Measurements from ENCODE around the gene STARD8. TPM values are rescaled to one million over a fixed set of nuclear protein-coding genes. Genes with fewer than 3 reads are reported as not detected.
A peak's percentile ranks its signal among the peaks of the same experiment; 100 is the strongest.

The STARD8 gene
- total and polyA plus RNA-seq, 3 donors from 2014 or later: 2.3 to 4.0 (median 3.1) TPM

DNA sequence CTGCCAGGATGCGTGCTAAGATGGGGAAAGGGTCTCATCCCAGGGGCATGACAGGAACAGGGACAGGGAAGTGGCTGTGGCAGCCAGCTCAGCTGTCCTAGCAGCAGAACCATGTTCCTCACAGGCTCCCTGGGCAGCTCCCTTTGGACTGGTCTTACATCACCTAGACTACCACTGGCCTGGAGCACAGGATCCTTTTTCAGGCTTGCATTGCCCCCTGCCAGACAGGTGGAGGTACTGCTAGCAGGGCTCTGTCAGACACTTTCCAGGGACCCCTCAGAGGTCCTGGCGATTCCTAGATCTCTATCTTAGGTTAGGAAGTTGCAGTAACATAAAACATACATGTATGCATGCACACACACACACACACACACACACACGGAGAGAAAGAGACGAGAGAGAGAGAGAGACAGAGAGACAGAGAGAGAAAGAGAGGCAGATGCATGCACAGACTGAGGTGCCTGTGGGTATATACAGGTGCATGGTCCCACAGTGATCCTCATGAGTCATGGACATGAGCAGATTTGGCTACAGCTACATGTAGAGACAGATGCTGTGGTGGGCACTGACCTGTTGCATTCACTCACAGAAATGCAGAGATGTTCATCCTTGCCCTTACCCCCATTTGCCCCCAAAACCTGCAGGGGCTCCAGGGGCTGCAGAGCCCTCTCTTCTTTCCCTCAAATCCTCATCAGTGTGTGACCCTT, 63.6 kb downstream of the STARD8 start:
- no peaks in the 10 kb centered on the region for H3K27me3 ChIP-seq
- TF ChIP-seq POLR2A (IDR thresholded peaks at IDR 0.05): no peak
- TF ChIP-seq, protein P1, sequence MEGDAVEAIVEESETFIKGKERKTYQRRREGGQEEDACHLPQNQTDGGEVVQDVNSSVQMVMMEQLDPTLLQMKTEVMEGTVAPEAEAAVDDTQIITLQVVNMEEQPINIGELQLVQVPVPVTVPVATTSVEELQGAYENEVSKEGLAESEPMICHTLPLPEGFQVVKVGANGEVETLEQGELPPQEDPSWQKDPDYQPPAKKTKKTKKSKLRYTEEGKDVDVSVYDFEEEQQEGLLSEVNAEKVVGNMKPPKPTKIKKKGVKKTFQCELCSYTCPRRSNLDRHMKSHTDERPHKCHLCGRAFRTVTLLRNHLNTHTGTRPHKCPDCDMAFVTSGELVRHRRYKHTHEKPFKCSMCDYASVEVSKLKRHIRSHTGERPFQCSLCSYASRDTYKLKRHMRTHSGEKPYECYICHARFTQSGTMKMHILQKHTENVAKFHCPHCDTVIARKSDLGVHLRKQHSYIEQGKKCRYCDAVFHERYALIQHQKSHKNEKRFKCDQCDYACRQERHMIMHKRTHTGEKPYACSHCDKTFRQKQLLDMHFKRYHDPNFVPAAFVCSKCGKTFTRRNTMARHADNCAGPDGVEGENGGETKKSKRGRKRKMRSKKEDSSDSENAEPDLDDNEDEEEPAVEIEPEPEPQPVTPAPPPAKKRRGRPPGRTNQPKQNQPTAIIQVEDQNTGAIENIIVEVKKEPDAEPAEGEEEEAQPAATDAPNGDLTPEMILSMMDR (IDR thresholded peaks at IDR 0.05): peak; percentile 10 to 48 (median 23)
- DNase-seq: peak; percentile 28
- no peak overlapping the region for H3K27ac ChIP-seq
- no peaks in the 10 kb centered on the region for H3K36me3 ChIP-seq (ENCODE audit: low read depth, missing control alignments)
- 60 to 78% methylated on average over 1 to 4 of the region's 4 CpGs for WGBS, 2 donors
- no peaks in the 10 kb centered on the region for H3K4me1 ChIP-seq
- intact Hi-C loops (cut with DNase I; ENCODE audit: low total_unique reads): no loop called here
- H3K4me3 ChIP-seq: no peak overlapping the region
- no peaks in the 10 kb centered on the region for H3K9me3 ChIP-seq

DNA sequence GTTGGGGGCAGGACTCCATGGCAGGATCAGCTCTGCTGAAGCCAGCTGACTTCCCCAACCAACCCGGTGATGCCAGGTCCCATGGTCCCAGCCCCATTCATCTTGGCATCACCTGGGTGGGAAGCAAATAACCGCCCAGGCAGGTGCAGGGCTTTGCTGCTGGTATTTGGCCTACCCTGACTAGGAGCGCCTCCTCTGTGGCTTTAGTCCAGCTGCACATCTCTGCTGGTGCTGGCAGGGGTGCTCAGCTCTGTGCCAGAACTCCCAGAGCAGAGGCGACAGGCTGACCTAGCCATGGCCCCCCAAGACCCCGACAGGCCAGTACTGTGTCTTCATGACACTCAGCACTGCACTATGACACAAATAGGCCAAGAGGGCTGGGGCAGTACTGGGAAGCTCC, 64.4 kb downstream of the STARD8 start:
- no peak for TF ChIP-seq POLR2A (IDR thresholded peaks at IDR 0.05)
- TF ChIP-seq, protein P1 (IDR thresholded peaks at IDR 0.05): no peak
- intact Hi-C loops (cut with DNase I; ENCODE audit: low total_unique reads): no loop called here
- H3K27ac ChIP-seq: no peak overlapping the region
- no peaks in the 10 kb centered on the region for H3K27me3 ChIP-seq
- H3K9me3 ChIP-seq: no peaks in the 10 kb centered on the region
- 88% methylated on average over 2 of the region's 5 CpGs; no CpG with 5 or more reads in 1 of the 2 donors for WGBS, 2 donors
- DNase-seq: no peak
- no peaks in the 10 kb centered on the region for H3K36me3 ChIP-seq (ENCODE audit: low read depth, missing control alignments)
- no peaks in the 10 kb centered on the region for H3K4me1 ChIP-seq
- H3K4me3 ChIP-seq: no peak overlapping the region

DNA sequence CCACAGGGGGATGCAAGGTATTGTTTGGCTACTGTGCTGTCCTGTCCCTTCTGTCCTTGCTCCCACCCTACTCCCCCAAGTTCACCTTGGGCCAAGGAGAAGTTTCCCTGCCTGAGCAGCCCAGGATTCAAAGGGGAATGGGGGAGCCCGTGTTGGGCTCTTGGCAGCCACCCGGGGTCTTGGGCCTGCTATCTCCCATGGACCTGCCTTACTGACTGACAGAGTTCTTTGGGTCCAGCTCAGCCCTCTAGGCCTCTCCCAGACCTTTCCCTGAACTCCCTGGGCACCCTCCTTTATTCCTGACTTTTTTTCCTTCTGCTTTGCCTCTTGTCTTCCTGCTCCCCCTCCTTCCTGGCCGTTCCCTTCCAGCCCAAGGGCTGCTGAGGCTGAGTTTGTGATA, 67.4 kb downstream of the STARD8 start:
- H3K36me3 ChIP-seq (ENCODE audit: low read depth, missing control alignments): no peaks in the 10 kb centered on the region
- no peaks in the 10 kb centered on the region for H3K9me3 ChIP-seq
- H3K4me1 ChIP-seq: no peaks in the 10 kb centered on the region
- H3K27ac ChIP-seq: no peak overlapping the region
- TF ChIP-seq, protein P1 (IDR thresholded peaks at IDR 0.05): no peak
- no peak for TF ChIP-seq POLR2A (IDR thresholded peaks at IDR 0.05)
- WGBS, 2 donors: 74 to 93% methylated on average over 3 of the region's 3 CpGs
- no peaks in the 10 kb centered on the region for H3K27me3 ChIP-seq
- intact Hi-C loops (cut with DNase I; ENCODE audit: low total_unique reads): no loop called here
- H3K4me3 ChIP-seq: no peak overlapping the region
- DNase-seq: no peak

- intact Hi-C loops (cut with DNase I; ENCODE audit: low total_unique reads): no loop called here
Measured at GRCh38 chrX:68717196-68717595, 69.7 kb downstream of the STARD8 start.

More at GRCh38 chrX:68717196-68717595, 69.7 kb downstream of the STARD8 start:
- H3K27ac ChIP-seq: no peak overlapping the region
- H3K27me3 ChIP-seq: no peaks in the 10 kb centered on the region
- no peak overlapping the region for H3K4me3 ChIP-seq
- no peak for TF ChIP-seq POLR2A (IDR thresholded peaks at IDR 0.05)
- TF ChIP-seq, protein P1 (IDR thresholded peaks at IDR 0.05): no peak
- DNase-seq: no peak
- no peaks in the 10 kb centered on the region for H3K4me1 ChIP-seq
- WGBS, 2 donors: 96% methylated on average over 13 of the region's 13 CpGs; no CpG with 5 or more reads in 1 of the 2 donors
- no peaks in the 10 kb centered on the region for H3K9me3 ChIP-seq
- no peaks in the 10 kb centered on the region for H3K36me3 ChIP-seq (ENCODE audit: low read depth, missing control alignments)

Data from testis (tissue), 3 donors.